GM19240 (cell line): Measurements from ENCODE around the gene GLIS1.

Source experiments
- DNase-seq: peaks from one replicate; pipeline ENCODE4 v3.0.0; 2011; ENCODE audit warnings: low spot score; ENCODE audit not compliant: insufficient read length

Gene GLIS1

DNA sequence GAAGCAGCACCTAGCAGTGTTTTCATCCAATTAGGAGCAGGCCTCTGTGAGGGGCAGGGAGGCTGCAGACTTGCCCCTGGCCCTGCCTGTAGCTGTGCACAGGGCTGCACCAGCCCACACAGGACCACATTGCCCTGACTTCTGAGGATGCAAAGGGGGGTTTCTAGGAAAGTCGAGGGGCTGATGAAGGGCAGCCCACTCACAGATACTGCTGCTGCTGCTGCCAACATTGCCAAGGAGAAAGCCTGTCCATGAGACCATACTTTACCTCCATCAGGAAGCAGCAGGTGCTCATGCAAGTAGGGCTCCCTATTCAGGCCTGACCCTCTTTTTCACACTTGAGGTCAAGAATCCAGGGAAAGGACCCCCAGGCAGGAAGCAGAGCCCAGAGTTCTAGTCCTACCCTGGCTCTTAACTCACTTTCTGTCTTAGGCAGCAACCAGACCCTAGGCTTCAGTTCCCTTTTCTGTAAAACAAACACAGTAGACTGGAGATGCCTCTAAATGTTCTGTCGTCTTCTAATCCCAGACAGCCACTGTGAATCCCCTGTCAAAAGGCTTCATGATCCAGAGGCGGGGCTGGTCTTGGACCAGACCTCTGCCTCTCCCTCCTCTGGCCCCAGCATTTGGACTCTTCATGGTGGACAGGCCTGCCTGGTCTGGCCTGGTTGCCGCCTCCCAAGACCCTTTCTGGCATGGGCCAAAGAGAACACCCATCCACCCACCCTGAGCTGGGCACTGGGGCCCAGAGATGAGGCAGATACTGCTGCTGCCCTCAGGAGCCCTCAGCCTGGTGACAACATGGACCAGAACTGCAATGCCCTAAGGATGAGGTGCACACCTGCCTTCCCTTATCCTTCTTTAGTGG lies 120.2 kb downstream of the GLIS1 start:
- DNase-seq = no peak

DNA sequence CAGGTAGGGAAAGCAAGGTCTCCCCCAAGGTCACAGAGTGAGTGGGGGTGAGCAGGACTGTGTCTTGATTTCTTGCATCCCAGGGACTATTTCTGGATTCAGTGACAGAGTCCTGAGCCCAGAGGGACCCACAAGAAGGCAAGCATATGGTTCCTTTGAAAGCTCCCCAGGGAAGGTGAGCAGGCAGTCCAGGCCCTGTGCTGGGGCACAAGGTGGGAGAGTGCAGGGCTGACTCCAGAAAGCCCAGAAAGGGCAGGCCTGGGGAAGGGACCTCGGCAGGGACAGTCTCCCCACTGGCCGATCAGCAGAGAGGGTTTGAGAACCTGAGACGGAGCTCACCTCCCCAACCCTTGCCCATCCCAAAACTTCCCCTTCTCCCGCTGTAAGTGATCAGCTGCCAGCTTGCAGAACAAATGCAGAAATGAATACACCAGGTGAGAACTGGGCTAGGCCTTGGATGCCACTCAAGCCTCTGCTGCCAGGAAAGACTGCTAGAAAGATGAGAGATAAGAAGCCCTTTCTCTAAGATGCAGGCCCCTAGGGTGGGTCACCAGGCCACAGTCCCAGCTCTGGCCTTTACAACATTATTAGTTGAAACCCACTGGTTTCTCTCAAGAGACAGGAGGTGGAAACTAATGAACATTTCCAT lies 121.0 kb downstream of the GLIS1 start:
- no peak for DNase-seq

DNA sequence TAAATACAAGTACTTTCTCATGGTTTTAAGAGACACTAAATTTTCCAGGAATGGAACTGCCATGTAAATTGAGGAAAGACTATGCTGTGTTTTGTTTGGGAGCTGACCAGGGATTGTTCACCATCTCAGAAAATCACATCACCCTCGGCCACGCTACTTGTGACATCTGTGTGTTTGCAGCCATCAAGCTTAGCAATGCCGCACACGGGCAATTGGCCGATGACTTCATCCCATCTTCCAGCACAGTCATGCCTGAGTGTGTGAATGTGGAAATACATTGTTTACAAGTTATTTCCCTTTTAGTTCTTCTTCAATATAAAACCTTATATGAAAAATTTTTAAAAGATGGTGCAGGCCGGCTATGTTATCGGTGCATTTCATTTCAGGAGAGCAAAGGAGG lies 121.6 kb downstream of the GLIS1 start:
- no peak for DNase-seq

DNA sequence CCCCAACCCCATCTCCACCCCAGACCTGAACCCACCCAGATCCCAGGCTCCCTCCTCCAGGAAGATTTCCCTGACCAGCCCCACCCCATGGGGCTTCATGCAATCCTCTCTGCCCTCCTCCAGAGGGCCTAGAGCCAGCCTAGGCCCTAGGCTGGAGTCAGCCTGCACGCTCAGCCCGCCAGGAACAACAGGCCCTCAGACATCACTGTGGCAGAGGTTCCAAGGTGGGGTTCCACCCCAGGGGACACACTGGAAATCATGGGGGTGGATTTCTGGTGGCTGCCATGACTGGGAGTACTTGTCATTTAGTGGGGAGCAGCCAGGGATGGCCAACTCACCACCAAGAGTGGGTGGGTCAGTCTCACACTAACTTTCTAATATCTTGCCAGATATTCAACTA lies 122.0 kb downstream of the GLIS1 start:
- no peak for DNase-seq

DNA sequence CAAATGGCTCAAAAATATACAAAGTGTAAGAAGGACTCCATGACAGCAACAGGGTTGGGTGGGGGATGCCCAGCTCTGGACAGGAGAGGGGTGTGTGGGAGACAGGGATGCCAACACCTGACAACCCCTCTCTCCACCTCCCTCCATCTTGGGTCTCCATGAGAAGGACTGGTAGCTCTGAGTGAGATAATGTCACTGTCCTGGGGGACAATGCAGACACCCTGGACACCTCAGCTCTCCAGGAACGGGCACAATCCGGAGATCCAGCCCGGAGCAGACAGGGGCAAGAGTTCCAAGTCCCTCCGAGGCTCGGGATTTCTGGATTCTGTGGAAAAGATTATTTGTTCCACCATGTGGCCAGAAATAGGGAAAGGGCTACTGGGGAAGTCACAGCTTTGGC lies 122.5 kb downstream of the GLIS1 start:
- DNase-seq = no peak

DNA sequence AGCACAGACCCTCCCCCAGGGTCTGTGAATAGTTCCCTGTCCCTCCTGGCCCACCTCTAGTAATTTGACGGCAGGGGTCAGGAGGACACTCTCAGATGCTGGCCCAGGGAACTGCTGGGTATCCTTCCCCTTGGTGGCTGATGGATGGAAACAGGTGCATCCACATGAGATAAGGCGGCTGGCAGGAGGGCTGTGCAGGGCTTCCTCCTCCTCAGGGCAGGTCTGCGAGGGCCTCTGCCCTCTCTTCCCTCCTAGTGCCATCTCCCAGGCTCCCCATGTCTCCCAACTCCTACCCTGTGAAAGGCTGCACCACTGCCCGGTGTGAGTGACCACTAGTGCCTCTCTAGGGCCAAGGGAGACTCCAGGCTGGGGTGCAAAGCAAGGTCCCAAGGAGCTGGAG lies 123.9 kb downstream of the GLIS1 start:
- no peak for DNase-seq

DNA sequence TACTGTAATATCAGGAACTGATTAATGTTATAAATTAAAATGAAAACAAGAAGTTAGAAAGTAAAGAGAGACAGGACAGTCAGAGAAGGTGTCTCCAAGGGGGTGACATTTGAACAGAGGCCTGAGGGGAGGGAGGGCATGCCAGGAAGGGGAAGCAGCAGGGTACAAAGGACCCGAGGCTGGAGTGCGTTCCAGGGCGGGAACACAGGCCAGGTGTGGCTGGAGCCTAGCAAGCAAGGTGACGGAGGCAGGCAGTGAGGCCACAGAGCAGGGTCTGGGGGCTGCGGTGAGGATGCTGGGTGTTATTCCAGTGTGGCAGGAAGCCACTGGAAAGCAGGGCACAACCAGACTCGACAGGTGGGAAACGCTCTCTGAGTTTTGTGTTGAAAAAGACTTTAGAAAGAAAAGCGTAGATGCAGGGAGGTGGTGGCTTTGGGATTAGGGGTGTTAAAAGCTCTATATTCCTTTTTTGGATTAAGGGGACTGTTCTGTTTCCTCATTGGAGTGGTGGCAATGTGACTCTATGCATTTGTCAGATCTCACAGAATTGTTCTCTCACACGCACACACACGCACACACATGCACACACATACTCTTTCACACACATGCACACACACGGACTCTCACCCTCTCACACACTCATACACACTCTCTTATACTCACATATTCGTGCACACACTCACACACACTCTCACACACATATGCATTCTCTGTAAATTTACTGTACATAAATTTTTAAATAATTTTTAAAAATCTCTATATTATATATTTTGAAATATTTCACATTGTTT lies 124.5 kb downstream of the GLIS1 start:
- no peak for DNase-seq

DNA sequence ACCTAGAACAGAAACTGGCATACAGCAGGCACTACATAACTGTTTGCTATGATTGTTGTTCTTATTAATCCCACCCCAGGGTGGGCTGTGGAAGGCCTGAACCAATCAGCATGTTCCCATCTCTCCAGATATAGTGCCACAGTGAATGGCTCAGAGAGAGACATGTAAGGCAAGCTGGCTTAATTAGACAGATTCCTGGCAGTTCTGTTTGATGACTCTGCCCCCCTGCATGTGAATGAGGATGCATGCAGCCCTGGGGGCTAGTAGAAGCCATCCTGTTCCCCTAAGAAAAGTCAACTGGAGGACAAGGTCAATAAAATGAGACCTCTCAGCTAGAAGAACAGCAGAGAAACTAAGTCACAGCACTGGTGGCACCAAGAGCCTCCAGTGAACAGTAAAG lies 130.3 kb downstream of the GLIS1 start:
- DNase-seq = no peak

DNA sequence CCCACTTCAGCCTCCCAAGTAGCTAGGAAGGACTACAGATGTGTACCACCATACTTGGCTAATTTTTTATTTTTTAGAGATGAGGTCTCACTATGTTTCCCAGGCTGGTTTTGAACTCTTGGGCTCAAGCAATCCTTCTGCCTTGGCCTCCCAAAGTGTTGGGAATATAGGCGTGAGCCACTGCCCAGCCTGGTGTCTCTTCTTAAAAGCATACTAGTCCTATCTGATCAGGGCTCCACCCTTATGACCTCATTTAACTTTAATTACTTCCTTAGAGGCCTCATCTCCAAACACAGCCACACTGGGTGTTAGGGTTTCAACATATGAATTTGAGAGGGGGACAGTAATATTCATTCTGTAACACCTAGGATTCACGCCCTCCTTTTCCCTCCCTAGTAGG lies 130.9 kb downstream of the GLIS1 start:
- no peak for DNase-seq

DNA sequence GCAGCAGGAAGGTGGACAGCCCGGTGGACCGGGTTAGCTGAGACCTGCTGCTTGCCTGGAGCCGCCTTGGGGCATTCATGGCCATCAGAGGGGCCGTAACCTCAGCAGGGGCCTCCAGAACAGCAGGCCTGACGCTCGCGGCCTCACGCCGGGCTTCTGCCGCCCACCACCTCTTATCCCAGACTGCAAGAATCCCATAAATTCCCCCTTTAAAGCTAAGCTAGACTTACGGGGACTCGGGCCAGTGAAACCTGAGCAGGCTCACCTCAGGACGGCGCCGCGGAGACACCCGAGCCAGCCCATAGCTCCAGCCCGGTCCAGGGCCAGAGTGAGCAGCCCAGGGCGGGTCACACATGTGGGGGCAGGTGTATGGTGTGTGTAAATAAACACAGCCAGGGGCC lies 132.3 kb downstream of the GLIS1 start:
- DNase-seq = no peak

DNA sequence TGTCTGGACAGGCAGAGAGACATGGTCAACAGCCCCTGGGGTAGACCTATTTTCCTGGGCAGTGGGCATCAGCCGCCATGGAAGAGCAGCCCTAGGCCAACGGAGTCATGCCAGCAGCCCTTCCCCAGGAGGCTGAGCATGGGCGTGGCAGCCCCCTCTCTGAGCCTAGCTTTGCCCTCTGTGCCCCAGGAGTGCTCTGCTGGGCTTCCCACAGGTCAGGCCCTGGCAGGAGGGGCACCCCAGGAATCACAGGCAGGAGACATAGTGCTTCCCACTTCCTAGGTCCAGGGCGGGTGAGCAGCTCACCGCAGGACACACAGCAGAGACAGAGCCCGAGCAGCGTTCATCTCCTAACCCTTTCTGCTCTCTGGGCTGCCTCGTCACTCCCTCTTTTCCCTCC lies 132.8 kb downstream of the GLIS1 start:
- DNase-seq = no peak

DNA sequence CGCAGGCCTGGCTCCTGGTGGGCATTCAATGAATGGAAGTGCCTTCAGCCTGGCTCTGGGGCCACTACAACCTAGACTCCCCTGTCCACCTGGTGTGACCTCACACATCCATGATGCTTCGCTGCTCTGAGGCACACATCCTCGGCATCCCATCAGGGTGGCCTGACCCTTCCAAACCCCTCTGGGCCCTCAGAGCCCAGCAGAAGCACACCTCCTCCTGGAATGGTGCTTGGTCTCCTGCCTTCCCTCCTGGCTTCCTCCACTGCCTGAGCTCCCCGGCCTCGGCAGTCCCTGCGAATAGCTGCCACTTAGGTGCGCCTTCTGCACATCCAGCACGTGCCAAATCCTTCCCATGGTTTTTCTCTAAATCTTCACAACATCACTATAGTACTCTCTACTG lies 133.8 kb downstream of the GLIS1 start:
- DNase-seq = no peak

DNA sequence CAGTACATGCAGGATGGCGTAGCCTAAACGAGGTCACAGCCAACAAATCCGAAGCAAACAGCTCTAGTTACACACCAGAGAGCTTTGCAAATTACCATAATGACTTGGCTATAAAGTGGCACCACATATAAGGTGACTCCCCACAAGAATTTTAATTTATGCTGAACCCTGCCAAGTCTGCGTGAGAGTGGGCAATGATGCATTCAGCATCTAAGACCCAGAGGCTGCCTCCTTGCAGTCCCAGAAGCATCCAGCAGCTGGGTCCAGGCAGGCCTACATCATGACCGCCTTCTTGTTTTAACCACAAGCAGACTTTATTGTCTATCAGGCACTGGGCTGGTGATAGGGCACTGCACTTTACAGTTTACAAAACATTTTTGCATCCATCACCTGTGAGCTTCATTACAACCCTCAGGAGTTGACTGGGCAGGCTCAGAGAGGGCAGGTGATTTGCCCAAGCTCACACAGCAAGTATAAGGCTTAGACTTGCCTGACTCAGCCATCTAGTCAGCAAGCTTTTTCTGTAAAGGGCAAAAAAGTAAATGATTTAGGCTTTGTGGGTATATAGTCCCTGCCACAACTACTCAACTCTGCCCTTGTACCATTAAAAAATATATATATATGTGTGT lies 134.6 kb downstream of the GLIS1 start:
- no peak for DNase-seq

DNA sequence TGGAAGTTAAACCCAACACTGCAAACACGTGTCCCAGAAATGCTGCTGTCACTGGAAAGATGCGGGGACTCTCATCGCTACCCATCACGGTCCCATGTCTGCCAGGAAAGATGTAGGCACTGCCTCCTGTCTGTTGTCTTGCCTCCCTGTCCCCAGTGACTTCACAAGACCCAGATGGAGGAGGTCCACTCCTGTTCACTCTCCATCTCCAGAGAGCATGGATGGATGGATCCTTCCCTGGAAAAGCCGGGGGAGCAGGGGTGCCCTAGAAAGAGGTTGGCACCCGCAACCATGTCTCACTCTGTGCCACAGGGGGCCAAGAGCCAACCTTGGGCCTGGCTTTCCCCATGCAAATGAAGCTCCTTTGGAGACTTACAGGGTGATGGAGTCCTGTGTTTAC lies 135.5 kb downstream of the GLIS1 start:
- DNase-seq = no peak

DNA sequence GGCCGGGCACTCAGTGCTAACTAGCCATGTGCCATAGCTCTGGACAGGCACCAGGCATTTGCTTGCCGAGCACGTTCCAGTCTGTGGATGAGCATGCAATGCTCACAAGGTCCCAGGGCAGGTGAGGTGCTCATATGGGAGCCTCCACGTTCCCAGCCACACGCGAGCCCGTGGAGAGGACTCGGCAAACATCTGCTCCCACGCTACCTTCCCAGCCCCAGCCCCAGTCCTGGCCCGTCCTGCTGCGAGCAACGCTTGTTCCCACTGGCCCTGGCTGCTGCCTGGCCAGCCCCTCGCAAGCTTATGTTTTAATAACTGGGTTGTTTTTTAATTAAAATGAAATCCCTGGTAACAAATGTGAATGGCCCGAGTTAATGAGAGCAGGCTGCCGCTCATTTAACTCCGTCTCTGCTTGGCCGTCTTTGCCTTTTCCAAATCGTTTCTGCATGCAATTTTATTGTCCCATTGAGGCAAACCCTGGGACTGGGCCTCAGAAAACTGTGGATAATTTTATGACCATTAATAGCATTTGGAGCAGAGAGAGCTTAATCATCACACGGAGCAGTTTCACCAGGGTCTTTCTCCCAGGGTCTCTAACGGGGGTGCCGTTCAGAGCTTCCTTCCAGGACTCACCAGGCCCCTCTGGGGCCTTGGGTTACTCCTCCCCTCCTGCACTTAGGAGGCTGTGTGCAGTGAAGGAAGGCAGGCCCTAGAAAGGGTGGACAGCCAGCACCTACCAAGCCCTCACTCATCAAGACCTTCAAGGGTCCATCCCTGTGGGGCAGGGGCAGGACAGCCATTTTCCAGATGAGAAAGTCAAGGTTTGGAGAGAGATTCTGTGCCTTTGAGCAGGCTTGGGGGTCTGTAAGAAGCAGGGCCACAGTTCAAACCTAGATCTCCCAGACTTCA lies 136.8 kb downstream of the GLIS1 start:
- no peak for DNase-seq

DNA sequence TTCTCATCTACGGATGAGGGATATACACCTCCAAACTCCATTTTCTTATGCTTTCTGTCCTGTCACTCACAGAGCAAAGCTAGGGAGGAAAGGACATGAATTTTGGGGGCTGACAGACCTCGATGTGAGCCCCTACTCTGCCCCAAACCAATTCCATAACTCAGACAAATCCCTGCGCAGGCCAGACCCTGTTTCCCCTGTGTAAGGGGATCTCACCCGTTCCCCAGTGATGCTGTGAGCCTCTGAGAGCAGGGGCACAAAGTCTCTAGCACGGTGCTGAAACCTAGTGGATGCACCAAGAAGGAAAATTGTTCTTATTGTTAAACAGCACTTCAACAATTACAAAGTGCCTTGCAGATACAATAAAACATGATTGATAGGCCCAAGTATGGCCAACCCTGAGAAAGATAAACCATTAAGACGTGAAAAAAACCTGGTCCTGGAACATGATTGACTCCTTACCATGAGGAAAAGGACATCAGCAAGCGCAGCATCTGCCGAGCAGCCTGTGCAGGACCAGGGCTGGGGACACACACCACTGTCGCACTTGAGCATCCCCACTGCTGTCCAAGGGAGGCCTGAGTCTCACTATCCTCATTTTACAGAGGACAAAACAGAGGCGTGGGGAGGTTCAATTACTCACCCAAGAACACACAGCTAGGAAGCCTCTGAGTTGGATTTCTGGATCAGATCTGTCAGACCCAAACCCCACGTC lies 137.8 kb downstream of the GLIS1 start:
- no peak for DNase-seq

DNA sequence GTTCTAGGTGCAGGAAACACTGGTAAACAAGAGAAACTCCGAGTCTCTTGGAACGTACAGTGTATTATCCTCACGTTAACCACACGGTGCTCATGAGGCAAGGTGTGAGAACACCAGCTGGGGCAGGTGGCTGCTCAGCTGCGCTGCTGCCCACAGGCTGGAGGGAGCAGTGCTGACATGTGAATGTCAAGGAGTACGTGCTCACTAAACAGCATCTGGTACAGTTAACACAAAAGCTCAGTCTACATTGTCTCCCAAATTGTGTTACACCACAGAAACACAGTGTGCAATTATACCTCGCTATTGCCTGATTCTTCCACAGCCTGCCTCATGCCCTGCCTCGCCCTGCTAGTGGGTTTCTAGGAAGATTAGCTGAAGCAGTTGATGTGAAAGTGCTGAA lies 138.4 kb downstream of the GLIS1 start:
- no peak for DNase-seq

DNA sequence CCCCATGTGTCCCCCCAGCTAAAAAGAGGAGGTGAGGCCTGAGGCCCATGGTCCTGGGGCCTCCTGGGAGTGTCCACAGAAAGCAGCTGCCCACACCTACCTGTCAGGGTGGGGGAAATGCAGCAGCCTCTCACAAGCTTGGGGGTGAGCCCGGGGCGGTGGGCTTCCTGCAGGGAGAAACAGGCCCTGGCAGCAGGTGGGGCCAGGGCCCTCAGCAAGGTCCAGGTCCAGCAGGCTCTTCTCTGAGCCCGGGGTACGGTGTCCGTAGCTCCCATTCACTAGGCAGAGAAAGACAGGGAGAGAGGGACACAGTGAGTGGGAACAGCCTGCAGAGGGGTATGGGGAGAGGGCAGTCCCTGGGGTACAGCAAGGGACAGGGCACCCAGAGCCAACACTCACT lies 139.0 kb downstream of the GLIS1 start:
- no peak for DNase-seq

DNA sequence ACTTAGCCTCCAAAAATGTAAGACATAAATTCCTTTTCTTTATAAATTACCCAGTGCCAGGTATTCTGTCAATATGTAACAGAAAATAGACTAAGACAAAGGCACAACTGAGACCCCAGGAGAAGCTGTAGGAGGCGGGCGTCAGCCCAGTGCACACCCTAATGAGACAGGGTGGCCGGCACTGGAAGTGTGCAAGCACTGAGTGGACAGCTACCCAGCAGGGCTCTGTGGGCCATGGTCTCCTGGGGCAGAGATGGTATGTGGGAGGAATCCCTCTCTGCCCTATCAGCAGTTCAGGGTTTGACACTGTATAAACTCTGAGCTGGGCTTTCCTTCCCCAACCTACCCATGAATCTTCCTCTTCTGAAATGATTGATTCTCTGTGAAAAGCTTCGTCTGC lies 139.5 kb downstream of the GLIS1 start:
- no peak for DNase-seq

DNA sequence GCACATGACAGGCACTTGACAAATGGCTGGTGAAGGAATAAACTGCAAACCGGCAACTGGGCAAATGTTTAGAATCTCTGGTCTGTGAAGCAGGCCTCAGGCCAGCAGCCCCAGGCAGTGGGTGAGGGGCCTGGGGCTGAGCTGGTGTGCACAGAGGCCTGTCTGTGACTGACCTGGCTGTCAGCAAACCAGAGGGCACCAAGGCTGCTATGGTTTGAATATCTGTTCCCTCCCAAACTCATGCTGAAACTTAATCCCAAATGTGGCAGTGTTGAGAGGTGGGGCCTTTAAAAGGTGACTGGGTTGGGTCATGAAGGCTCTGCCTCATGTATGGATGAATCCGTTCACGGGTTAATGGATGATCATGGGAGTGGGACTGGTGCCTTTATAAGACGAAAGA lies 140.0 kb downstream of the GLIS1 start:
- DNase-seq = no peak
